ENCODE measurements around the gene DECR2.

GRCh38 chr16:377419-377951 is 24.2 kb upstream of the DECR2 start:
- no peak for TF ChIP-seq CTCF (IDR thresholded peaks at IDR 0.05 in 2 of 3, conservative IDR thresholded peaks at IDR 0.05 in 1 of 3; ENCODE audit: borderline replicate concordance in 1 of 3, insufficient read depth in 1 of 3, low read depth in 2 of 3, low read length in 2 of 3)
- no peak for TF ChIP-seq POLR2AphosphoS5 (IDR thresholded peaks at IDR 0.05; ENCODE audit: low read depth, low read length)
- TF ChIP-seq JUND (IDR thresholded peaks at IDR 0.05), result no peak
- TF ChIP-seq ELF1 (IDR thresholded peaks at IDR 0.05; ENCODE audit: borderline replicate concordance, low read depth), result no peak
